HCT116 (cell line): ENCODE measurements around the gene RASAL2. TPM values are rescaled to one million over a fixed set of nuclear protein-coding genes. Genes with fewer than 3 reads are reported as not detected.

Source experiments
- ATAC-seq: fragments of 200-7000 bp; cut with Tn5 transposase; 2 replicates; pipeline ENCODE4 v1.9.1; 2020; ENCODE audit warnings: mild to moderate bottlenecking, moderate library complexity
- BruUV-seq: library from RNA; stranded (reverse); fragments of 400-500 nt; replicated peaks from 2 replicates; lab custom pipeline; 2021; lab: Mats Ljungman, UMichigan
- CTCF ChIA-PET: fragments of 300-600 bp; sonication (Branson Sonifier 250); formaldehyde crosslinking; loops from one replicate; lab custom pipeline; 2021; ENCODE audit warnings: antibody characterized with exemption; lab: Charles Lee
- POLR2A ChIA-PET: fragments of 300-600, 350-600 bp; sonication (Branson Sonifier 250); formaldehyde crosslinking; loops from one replicate; lab custom pipeline; 2021; ENCODE audit warnings: antibody characterized with exemption; lab: Charles Lee
- RAD21 ChIA-PET, 2 experiments: fragments of 300-600 bp; sonication (Branson Sonifier 250); formaldehyde crosslinking; loops; one replicate each; lab custom pipeline; 2023; ENCODE audit warnings: low total read pairs in 2 of 2; ENCODE audit not compliant: uncharacterized antibody in 2 of 2, unreplicated experiment in 2 of 2, low non-redundant PET in 1 of 2; lab: Charles Lee
- DNase-seq: peaks from one replicate; pipeline ENCODE4 v3.0.0-alpha.2; 2010; ENCODE audit warnings: low read depth, low spot score
- H2AFZ ChIP-seq: fragments of 200-600 bp; shearing (Covaris generic), sonication (generic); 2 replicates; pipeline ENCODE4 v1.6.1; 2017; ENCODE audit warnings: low read depth, mixed run types, mixed read lengths, antibody characterized with exemption, low read length; ENCODE audit not compliant: poor library complexity, severe bottlenecking
- H3K27ac ChIP-seq: 2 replicates; pipeline ENCODE4 v1.5.1; 2012; ENCODE audit warnings: low read depth, low read length
- H3K27me3 ChIP-seq: fragments of 200-600 bp; sonication (generic); 2 replicates; pipeline ENCODE4 v1.6.1; 2016; ENCODE audit warnings: mixed run types, low read length, mixed read lengths; ENCODE audit not compliant: insufficient read depth
- H3K36me3 ChIP-seq, 2 experiments: fragments of 200-500 bp in 1 of 2; fragments of 200-600 bp in 1 of 2; sonication (Bioruptor generic) in 1 of 2; sonication (generic) in 1 of 2; 2 replicates each; pipeline versions ENCODE4 v1.5.1 to v1.6.1; 2014 to 2016; ENCODE audit warnings: low read length in 2 of 2, inconsistent platforms in 1 of 2, mixed read lengths in 1 of 2, mixed run types in 1 of 2; ENCODE audit not compliant: insufficient read depth in 2 of 2, control insufficient read depth in 1 of 2
- H3K4me1 ChIP-seq, 2 experiments: fragments of 200-600 bp in 1 of 2; sonication (generic) in 1 of 2; 2 replicates each; pipeline versions ENCODE4 v1.5.1 to v1.6.1; 2012 to 2017; ENCODE audit warnings: low read length in 2 of 2, inconsistent platforms in 1 of 2, mild to moderate bottlenecking in 1 of 2, mixed read lengths in 1 of 2, mixed run types in 1 of 2, moderate library complexity in 1 of 2; ENCODE audit not compliant: insufficient read depth in 2 of 2, control insufficient read depth in 1 of 2
- H3K4me2 ChIP-seq: fragments of 200-600 bp; sonication (generic); 2 replicates; pipeline ENCODE4 v1.6.1; 2017; ENCODE audit warnings: mixed run types, low read length, mixed read lengths
- H3K4me3 ChIP-seq, 2 experiments: fragments of 200-600 bp in 1 of 2; sonication (generic) in 1 of 2; replicated peaks in 1 of 2; 2 replicates each; pipeline ENCODE4 v1.5.1; 2011 to 2016; ENCODE audit warnings: low read length in 2 of 2, control low read depth in 1 of 2, low read depth in 1 of 2, mild to moderate bottlenecking in 1 of 2, mixed read lengths in 1 of 2, mixed run types in 1 of 2
- H3K79me2 ChIP-seq: fragments of 200-600 bp; sonication (generic); 2 replicates; pipeline ENCODE4 v1.6.1; 2017; ENCODE audit warnings: mild to moderate bottlenecking, mixed run types, low read length, moderate library complexity, mixed read lengths; ENCODE audit not compliant: insufficient read depth
- H3K9ac ChIP-seq: fragments of 200-600 bp; sonication (generic); 2 replicates; pipeline ENCODE4 v1.6.1; 2016; ENCODE audit warnings: low read length, mixed read lengths
- H3K9me2 ChIP-seq: fragments of 200-600 bp; sonication (generic), shearing (Covaris generic); 2 replicates; pipeline ENCODE4 v1.6.1; 2017; ENCODE audit warnings: mixed run types, mild to moderate bottlenecking, moderate library complexity; ENCODE audit not compliant: insufficient read depth
- H3K9me3 ChIP-seq, 2 experiments: fragments of 200-500 bp in 1 of 2; fragments of 200-600 bp in 1 of 2; sonication (Bioruptor generic) in 1 of 2; sonication (generic) in 1 of 2; 2 replicates each; pipeline ENCODE4 v1.6.1; 2014 to 2017; ENCODE audit warnings: low read length in 2 of 2, mixed read lengths in 2 of 2, inconsistent platforms in 1 of 2, low read depth in 1 of 2, mild to moderate bottlenecking in 1 of 2, mixed run types in 1 of 2, moderate library complexity in 1 of 2; ENCODE audit not compliant: control insufficient read depth in 1 of 2, insufficient read depth in 1 of 2
- H4K20me1 ChIP-seq: fragments of 200-600 bp; sonication (generic), shearing (Covaris generic); 2 replicates; pipeline ENCODE4 v1.6.1; 2017; ENCODE audit warnings: mixed run types, mild to moderate bottlenecking, moderate library complexity; ENCODE audit not compliant: insufficient read depth
- CBX3 ChIP-seq: IDR thresholded peaks from 2 replicates; pipeline ENCODE4 v1.6.1; 2012; ENCODE audit warnings: low read depth
- CEBPB ChIP-seq: IDR thresholded peaks from 2 replicates; pipeline ENCODE4 v1.6.1; 2012; ENCODE audit warnings: low read depth
- CTCF ChIP-seq, 3 experiments: fragments of 200-600 bp in 1 of 3; sonication (generic) in 1 of 3; IDR thresholded peaks in 2 of 3; conservative IDR thresholded peaks in 1 of 3; 2 replicates each; pipeline ENCODE4 v1.5.1; 2012 to 2017; ENCODE audit warnings: low read depth in 2 of 3, low read length in 2 of 3, antibody characterized with exemption in 1 of 3, borderline replicate concordance in 1 of 3, control low read depth in 1 of 3, mild to moderate bottlenecking in 1 of 3, mixed read lengths in 1 of 3, mixed run types in 1 of 3, moderate library complexity in 1 of 3; ENCODE audit not compliant: insufficient read depth in 1 of 3
- EGR1 ChIP-seq: IDR thresholded peaks from 2 replicates; pipeline ENCODE4 v1.6.1; 2012; ENCODE audit warnings: low read depth
- ELF1 ChIP-seq: IDR thresholded peaks from 2 replicates; pipeline ENCODE4 v1.6.1; 2012; ENCODE audit warnings: low read depth, borderline replicate concordance
- EZH2 ChIP-seq: fragments of 200-600 bp; sonication (generic); IDR thresholded peaks from 2 replicates; pipeline ENCODE4 v1.6.1; 2017; ENCODE audit warnings: antibody characterized with exemption, mixed run types
- EZH2phosphoT487 ChIP-seq: fragments of 200-600 bp; IDR thresholded peaks from 2 replicates; pipeline ENCODE4 v1.6.1; 2018; ENCODE audit warnings: antibody characterized with exemption, borderline replicate concordance
- FOSL1 ChIP-seq: IDR thresholded peaks from 2 replicates; pipeline ENCODE4 v1.6.1; 2012; ENCODE audit warnings: low read depth
- POLR2A ChIP-seq: IDR thresholded peaks from 2 replicates; pipeline ENCODE4 v1.7.0; 2011; ENCODE audit warnings: borderline replicate concordance; ENCODE audit not compliant: insufficient read depth, insufficient read length; ENCODE audit errors: extremely low read depth
- POLR2AphosphoS5 ChIP-seq: IDR thresholded peaks from 2 replicates; pipeline ENCODE4 v1.6.1; 2011; ENCODE audit warnings: mild to moderate bottlenecking, low read depth, low read length, moderate library complexity
- SIN3A ChIP-seq: IDR thresholded peaks from 2 replicates; pipeline ENCODE4 v1.6.1; 2012; ENCODE audit warnings: low read depth
- SP1 ChIP-seq: IDR thresholded peaks from 2 replicates; pipeline ENCODE4 v1.6.1; 2012; ENCODE audit warnings: low read depth
- SRF ChIP-seq: IDR thresholded peaks from 2 replicates; pipeline ENCODE4 v1.6.1; 2012; ENCODE audit warnings: low read depth
- TCF7L2 ChIP-seq: IDR thresholded peaks from 2 replicates; pipeline ENCODE4 v1.7.0; 2011; ENCODE audit warnings: borderline replicate concordance, inconsistent platforms; ENCODE audit not compliant: insufficient read depth, insufficient read length; ENCODE audit errors: extremely low read depth
- YY1 ChIP-seq: IDR thresholded peaks from 2 replicates; pipeline ENCODE4 v1.6.1; 2011; ENCODE audit warnings: low read length, low read depth, moderate library complexity, mild to moderate bottlenecking; ENCODE audit not compliant: insufficient replicate concordance; ENCODE audit errors: extremely low read depth
- ZFX ChIP-seq: fragments of 450-650 bp; IDR thresholded peaks from 2 replicates; pipeline ENCODE4 v1.6.1; 2017
- ZNF274 ChIP-seq: fragments of 200-500 bp; sonication (Bioruptor generic); IDR thresholded peaks from 2 replicates; pipeline ENCODE4 v1.6.1; 2014; ENCODE audit warnings: mild to moderate bottlenecking, low read depth, low read length, inconsistent platforms
- intact Hi-C: fragments of 100-400 bp; cut with micrococcal nuclease; formaldehyde crosslinking; loops from 2 replicates; pipeline ENCODE4 v1.10.0; 2022
- total RNA-seq: library from RNA; stranded (reverse); gene quantifications from one replicate; pipeline ENCODE4 v1.2.1, GENCODE V29; 2021; ENCODE audit not compliant: unreplicated experiment
- TF ChIP-seq, protein P1 (sequence below): IDR thresholded peaks from 2 replicates; pipeline ENCODE4 v1.6.1; 2012
- TF ChIP-seq, protein P2 (sequence below): IDR thresholded peaks from 2 replicates; pipeline ENCODE4 v1.6.1; 2012; ENCODE audit warnings: low read depth

RASAL2 gene
- total RNA-seq, 1 experiment from 2014 or later, result 11.7 TPM

DNA sequence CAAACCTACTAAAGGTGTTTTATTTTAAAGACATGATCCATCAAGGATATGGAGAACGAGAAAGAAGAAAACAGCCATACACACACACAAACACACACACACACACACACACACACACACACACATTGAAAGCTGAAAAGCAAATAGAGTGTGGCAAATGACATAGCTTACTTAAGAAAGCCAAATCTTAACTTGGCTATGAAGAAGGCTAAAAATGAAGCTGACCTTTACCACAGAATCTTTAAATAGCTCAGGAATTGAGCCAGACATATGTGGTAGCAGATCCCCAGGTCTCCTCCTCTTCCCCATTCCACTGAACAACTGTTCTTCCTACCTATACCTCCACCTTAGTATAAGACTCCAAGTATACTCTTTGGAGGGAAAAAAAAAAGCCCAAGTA lies 217.3 kb downstream of the RASAL2 start:
- BruUV-seq, result no TSS peak
- Histone ChIP-seq H3K9me2 (no peaks in the 10 kb centered on the region), H3K9me3 (no peaks in the 10 kb centered on the region), H4K20me1 (no peaks in the 10 kb centered on the region), H3K27ac (no peak overlapping the region), H3K4me1 (peaks cover 8 to 15% of the 10 kb centered on the region in 2 experiments; a peak in 3 of 4 replicates), H2AFZ (no peak overlapping the region), H3K9ac (no peak overlapping the region), H3K27me3 (no peaks in the 10 kb centered on the region), H3K4me3 (no peak overlapping the region), H3K79me2 (no peaks in the 10 kb centered on the region), H3K4me2 (0 out of 2 replicates have a peak overlapping the region, but pooled peaks have one; percentile 12), H3K36me3 (no peaks in the 10 kb centered on the region)
- no peak for DNase-seq
- TF ChIP-seq SRF (no peak), TCF7L2 (no peak), POLR2AphosphoS5 (no peak), EZH2 (no peak), EZH2phosphoT487 (no peak), SP1 (no peak), YY1 (no peak), ZFX (no peak), CEBPB (no peak), ZNF274 (no peak), ELF1 (no peak), CTCF (IDR thresholded peaks at IDR 0.05 in 2 of 3, conservative IDR thresholded peaks at IDR 0.05 in 1 of 3; ENCODE audit: borderline replicate concordance in 1 of 3, insufficient read depth in 1 of 3, low read depth in 2 of 3, low read length in 2 of 3) (no peak), POLR2A (no peak), CBX3 (no peak), SIN3A (no peak), FOSL1 (no peak), EGR1 (no peak)
- TF ChIP-seq, protein P1, sequence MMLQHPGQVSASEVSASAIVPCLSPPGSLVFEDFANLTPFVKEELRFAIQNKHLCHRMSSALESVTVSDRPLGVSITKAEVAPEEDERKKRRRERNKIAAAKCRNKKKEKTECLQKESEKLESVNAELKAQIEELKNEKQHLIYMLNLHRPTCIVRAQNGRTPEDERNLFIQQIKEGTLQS, result no peak
- TF ChIP-seq, protein P2, sequence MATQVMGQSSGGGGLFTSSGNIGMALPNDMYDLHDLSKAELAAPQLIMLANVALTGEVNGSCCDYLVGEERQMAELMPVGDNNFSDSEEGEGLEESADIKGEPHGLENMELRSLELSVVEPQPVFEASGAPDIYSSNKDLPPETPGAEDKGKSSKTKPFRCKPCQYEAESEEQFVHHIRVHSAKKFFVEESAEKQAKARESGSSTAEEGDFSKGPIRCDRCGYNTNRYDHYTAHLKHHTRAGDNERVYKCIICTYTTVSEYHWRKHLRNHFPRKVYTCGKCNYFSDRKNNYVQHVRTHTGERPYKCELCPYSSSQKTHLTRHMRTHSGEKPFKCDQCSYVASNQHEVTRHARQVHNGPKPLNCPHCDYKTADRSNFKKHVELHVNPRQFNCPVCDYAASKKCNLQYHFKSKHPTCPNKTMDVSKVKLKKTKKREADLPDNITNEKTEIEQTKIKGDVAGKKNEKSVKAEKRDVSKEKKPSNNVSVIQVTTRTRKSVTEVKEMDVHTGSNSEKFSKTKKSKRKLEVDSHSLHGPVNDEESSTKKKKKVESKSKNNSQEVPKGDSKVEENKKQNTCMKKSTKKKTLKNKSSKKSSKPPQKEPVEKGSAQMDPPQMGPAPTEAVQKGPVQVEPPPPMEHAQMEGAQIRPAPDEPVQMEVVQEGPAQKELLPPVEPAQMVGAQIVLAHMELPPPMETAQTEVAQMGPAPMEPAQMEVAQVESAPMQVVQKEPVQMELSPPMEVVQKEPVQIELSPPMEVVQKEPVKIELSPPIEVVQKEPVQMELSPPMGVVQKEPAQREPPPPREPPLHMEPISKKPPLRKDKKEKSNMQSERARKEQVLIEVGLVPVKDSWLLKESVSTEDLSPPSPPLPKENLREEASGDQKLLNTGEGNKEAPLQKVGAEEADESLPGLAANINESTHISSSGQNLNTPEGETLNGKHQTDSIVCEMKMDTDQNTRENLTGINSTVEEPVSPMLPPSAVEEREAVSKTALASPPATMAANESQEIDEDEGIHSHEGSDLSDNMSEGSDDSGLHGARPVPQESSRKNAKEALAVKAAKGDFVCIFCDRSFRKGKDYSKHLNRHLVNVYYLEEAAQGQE, result no peak
- ChIA-PET POLR2A (interaction anchor here (1.1 to 1.2 kb wide), 2 partner anchors 11 to 189 kb away, joined by 3 to 6 read pairs; no protein-coding TSS in a partner anchor), CTCF (interaction anchor here (1.0 to 4.2 kb wide), 14 partner anchors 11 to 1499 kb away, joined by 3 to 38 read pairs (median 5); no protein-coding TSS in a partner anchor), RAD21 (interaction anchor here (0.6 to 1.6 kb wide), 3 partner anchors 29 to 382 kb away, joined by 3 to 7 read pairs (median 4); no protein-coding TSS in a partner anchor)
- intact Hi-C loops, result loop anchor here (2.0 to 5.0 kb wide), 4 partner anchors 190 to 691 kb away; no protein-coding TSS in a partner anchor
- 0 out of 2 replicates have a peak, but pooled peaks have one; percentile 10 for ATAC-seq
